Activated naive CD4-positive, alpha-beta T cell (primary cell): ENCODE measurements around the gene LRRC8D.

ENCODE experiments used
- DNase-seq, 4 experiments: peaks; one replicate each; lab custom pipeline; 2025; lab: John Stamatoyannopoulos, UW

Gene LRRC8D

GRCh38 chr1:89833183-89834082, 12.6 kb downstream of the LRRC8D start:
- no peak for DNase-seq

GRCh38 chr1:89834083-89834704, 13.4 kb downstream of the LRRC8D start:
- DNase-seq: no peak

- no peak for DNase-seq
Observed at GRCh38 chr1:89836252-89837035, 15.6 kb downstream of the LRRC8D start.

GRCh38 chr1:89837036-89837481, 16.2 kb downstream of the LRRC8D start:
- DNase-seq: no peak

- no peak for DNase-seq
Observed at GRCh38 chr1:89837510-89837909, 16.7 kb downstream of the LRRC8D start.

- no peak for DNase-seq
Observed at GRCh38 chr1:89839516-89839915, 18.7 kb downstream of the LRRC8D start.

GRCh38 chr1:89841507-89841906, 20.7 kb downstream of the LRRC8D start:
- no peak for DNase-seq

GRCh38 chr1:89842567-89843272, 21.9 kb downstream of the LRRC8D start:
- DNase-seq: no peak

- DNase-seq: peak; percentile 42 to 68 (median 52)
Observed at GRCh38 chr1:89843273-89844130, 22.7 kb downstream of the LRRC8D start.

GRCh38 chr1:89844241-89844807, 23.5 kb downstream of the LRRC8D start:
- peak in 1 of 4 experiments; percentile 5 for DNase-seq

- no peak for DNase-seq
Observed at GRCh38 chr1:89844860-89845259, 24.0 kb downstream of the LRRC8D start.

- DNase-seq: no peak
Observed at GRCh38 chr1:89847191-89847729, 26.4 kb downstream of the LRRC8D start.

GRCh38 chr1:89850844-89851415, 30.1 kb downstream of the LRRC8D start:
- no peak for DNase-seq

- no peak for DNase-seq
Observed at GRCh38 chr1:89854140-89854539, 33.3 kb downstream of the LRRC8D start.

GRCh38 chr1:89855413-89856123, 34.7 kb downstream of the LRRC8D start:
- DNase-seq: no peak

GRCh38 chr1:89863165-89863830, 42.5 kb downstream of the LRRC8D start:
- no peak for DNase-seq

- DNase-seq: no peak
Observed at GRCh38 chr1:89865498-89866382, 44.9 kb downstream of the LRRC8D start.

GRCh38 chr1:89866568-89866967, 45.7 kb downstream of the LRRC8D start:
- DNase-seq: no peak
